AG20443 (cell line): Measurements from ENCODE around the gene FAM25A.
"Not testable (repeated sequence)": the region's sequence is repeated elsewhere in the genome, so short reads cannot be mapped to it uniquely, and the experiment has no call there.

Experiments
- DNase-seq: peaks from one replicate; pipeline ENCODE4 v3.0.0; 2012; ENCODE audit warnings: low spot score, mixed read lengths

FAM25A gene

GRCh38 chr10:87013528-87013927 is 6.6 kb upstream of the FAM25A start:
- not testable (repeated sequence) for DNase-seq

DNA sequence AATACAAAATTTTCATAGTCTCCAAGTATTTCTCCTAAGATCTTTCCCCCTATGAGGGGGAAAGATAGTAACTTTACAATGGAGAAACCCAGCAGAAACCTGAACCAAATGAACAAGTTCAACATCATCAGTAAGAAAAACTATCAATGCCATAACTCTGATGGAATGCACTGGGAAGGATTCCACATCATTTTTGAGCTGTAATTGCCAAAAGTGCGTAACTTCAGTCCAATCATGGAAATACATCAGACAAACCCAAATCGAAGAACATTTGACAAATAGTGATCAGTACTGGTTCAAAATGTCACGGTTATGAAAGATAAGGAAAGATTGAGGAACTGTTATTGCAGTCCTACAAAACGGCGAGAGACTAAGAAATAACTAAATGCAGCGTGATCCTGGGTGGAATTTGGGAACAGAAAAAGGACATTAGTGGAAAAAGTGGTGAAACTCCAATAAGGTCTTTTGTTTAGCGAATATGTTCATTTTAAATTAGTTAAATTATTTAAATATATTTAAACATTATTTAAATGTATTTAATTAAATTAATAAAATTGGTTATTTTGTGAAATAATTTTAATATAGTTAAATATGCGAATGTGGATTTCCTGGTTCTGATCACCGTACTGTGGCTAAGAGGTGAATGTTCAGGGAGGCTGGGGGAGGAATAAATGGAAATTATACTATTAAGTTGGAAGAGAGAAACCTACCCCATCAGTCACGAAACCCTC is 4.9 kb upstream of the FAM25A start:
- not testable (repeated sequence) for DNase-seq

- DNase-seq, result not testable (repeated sequence)
Observed at GRCh38 chr10:87018127-87018526, 2.0 kb upstream of the FAM25A start.

- DNase-seq, result not testable (repeated sequence)
Observed at GRCh38 chr10:87019066-87019465, 1.0 kb upstream of the FAM25A start.

GRCh38 chr10:87019504-87019903 is 590 bp upstream of the FAM25A start:
- DNase-seq, result not testable (repeated sequence)

GRCh38 chr10:87025285-87025958 is 5.3 kb downstream of the FAM25A start:
- not testable (repeated sequence) for DNase-seq

GRCh38 chr10:87026747-87027508 is 6.8 kb downstream of the FAM25A start:
- DNase-seq, result not testable (repeated sequence)

DNA sequence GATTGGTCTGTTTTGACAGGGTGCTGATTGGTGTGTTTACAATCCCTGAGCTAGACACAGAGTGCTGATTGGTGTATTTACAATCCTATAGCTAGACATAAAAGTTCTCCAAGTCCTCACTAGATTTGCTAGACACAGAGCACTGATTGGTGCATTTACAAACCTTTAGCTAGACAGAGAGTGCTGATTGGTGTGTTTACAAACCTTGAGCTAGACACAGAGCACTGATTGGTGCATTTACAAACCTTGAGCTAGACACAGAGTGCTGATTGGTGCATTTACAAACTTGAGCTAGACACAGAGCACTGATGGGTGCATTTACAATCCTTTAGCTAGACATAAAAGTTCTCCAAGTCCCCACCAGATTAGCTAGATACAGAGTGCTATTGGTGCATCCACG is 10.3 kb downstream of the FAM25A start:
- DNase-seq, result not testable (repeated sequence)

GRCh38 chr10:87030912-87031635 is 11.0 kb downstream of the FAM25A start:
- no peak for DNase-seq

- no peak for DNase-seq
Observed at GRCh38 chr10:87036623-87037022, 16.5 kb downstream of the FAM25A start.

GRCh38 chr10:87038286-87038717 is 18.2 kb downstream of the FAM25A start:
- DNase-seq, result peak; percentile 17

DNA sequence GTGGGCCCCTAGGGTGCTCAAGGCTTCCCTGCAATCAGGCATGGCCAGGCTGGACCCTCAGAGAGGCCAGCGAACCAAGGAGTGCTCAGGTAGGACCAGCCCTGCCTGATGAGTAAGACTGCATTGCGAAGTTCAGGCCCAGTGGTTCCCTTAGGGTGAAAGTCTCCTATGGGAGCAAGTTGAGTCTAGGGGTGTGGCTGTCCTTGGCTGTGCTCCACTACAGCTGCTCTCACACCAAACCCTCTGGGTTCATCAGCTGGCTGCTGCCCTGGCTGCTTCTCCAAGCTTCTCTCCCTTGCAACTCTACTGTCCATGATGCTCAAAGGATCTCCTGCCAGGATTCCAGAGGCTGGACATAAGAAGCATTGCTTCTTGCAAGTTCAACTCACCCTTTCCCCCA is 18.7 kb downstream of the FAM25A start:
- peak; percentile 9 for DNase-seq

GRCh38 chr10:87043579-87043978 is 23.5 kb downstream of the FAM25A start:
- DNase-seq, result not testable (repeated sequence)

GRCh38 chr10:87045434-87045938 is 25.4 kb downstream of the FAM25A start:
- no peak for DNase-seq

DNA sequence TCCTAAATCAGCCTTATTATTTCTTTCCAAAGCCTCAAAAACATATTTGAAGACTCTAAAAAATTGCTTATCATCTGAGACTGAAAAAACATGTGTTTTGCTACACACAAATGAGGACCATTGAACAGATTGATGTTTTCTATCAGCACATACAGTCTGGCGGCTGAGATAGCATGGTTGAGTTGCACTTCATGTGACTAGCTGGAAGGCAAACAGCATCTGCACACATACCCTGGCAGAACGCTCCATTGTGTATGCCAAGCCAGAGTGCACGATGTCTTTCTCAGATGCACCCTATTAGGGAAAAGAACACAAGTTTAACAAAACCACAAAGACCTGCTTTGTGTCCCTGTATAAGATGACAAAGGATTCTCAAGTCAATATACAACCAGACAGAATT is 33.0 kb downstream of the FAM25A start:
- DNase-seq, result no peak

DNA sequence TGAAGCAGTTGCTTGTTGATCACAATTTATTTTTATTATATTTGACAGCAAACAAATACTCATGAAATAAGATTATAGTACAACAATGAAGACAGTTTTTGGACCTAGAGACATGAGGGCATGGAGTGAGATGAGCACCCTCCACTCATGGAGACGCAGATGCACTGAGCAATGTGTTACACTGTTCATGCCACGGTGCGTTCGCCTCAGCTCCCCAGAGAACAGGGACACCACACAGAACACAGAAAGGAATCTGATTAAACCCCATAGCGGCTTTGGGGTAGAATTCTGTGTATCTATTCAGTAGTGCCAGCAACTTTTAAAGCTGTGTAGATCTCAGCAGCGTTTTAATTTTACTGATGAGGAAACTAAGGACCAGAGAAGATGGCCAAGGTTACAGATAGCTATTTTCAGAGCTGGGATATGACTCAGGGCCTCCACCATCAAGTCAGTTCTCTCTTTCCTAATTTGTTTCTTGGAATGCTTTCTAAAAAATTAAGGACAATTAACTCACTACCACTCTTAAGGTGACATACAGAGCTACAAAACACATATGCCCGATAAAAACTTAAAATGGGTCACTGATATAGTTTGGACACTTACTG is 33.6 kb downstream of the FAM25A start:
- no peak for DNase-seq

- peak; percentile 69 for DNase-seq
Observed at GRCh38 chr10:87054373-87055295, 34.5 kb downstream of the FAM25A start.

- DNase-seq, result no peak
Observed at GRCh38 chr10:87058171-87058570, 38.1 kb downstream of the FAM25A start.

DNA sequence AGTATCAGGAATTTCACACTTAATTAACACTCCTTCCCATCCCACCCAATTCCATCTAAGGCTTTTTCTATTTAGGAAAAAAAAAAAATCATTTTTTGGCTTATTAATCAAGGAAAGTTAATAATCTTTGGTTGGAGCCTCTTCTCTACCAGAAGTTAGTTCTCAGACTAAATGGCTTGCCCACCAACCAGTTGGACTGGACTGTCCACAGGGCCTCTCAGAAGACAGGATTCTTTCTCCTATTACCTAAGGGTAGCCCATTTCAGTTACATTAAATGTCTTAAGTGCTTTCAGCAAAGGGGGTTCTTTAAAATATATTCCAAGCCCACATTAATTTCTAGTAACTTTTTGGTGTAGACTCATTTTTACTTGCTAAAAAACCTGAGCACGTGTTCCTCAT is 39.3 kb downstream of the FAM25A start:
- DNase-seq, result no peak

DNA sequence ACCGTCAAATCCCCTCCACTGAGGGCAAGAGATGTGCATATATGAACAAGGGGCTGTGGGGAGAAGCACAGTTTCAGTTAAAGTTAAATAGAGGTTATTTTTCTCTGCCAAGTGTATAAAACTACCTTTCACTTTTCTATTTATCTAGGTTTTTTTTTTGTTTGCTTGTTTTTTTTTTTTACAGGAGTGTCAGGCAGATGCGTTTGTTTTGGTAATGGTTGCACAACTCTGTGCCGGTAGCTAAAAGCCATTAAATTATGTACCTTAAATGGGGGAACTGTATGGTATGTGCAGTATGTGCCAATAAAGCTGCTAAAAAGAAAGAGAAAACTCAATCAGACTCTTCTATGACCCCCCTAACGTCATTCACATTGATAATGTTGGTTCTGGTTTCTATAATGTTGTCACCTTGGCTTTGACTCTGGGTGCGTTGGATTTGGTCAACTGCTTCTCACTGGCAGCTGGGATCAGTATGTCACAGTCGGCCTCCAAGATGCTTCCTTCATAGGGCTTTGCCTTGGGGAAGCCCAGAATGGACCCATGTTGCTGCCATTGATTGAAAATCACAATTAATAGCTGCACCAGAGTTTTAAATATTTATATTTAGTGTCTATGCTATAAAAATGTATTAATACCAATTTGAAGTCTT is 40.3 kb downstream of the FAM25A start:
- no peak for DNase-seq
